OCI-M2 (cell line): Measurements from ENCODE around the gene MAPK9.

Experiments
- DNase-seq: peaks from one replicate; lab custom pipeline; 2025; ENCODE audit not compliant: unreplicated experiment; lab: John Stamatoyannopoulos, UW

The MAPK9 gene

DNA sequence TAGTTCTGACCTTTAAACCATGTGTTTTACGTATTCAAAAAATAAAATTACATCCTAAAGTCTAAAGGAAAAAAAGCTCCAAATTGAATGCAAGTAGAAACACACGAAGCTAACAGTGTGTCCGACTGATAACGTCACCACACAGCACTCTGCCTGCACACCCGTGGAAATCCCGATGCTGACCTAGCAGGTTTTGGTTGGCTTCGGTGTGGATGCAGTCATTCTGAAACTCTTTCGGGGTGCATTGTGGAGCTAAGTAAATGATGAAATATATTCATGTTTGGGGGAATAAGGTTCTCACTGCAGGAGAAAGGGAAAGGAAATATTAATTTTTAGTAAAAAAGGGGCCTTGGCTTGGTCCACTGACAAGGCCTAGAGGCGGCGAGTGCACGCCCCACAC lies 84.9 kb downstream of the MAPK9 start:
- DNase-seq, result no peak

DNA sequence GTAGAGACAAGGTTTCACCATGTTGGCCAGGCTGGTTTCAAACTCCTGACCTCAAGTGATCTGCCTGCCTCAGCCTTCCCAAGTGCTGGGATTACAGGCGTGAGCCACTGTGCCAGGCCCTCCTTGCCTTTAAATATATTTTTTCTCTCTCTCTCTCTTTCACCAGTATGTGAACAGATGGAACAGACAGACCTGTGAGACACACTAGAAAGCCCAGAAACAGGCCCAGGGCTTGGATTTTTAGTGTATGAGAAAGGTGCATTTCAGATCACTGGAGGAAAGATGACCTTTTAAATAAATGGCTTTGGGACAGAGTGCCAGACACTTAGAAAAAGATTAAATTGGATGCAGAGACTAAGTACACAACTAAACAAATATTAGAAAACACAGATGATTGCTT lies 86.0 kb downstream of the MAPK9 start:
- no peak for DNase-seq

- no peak for DNase-seq
Measured at GRCh38 chr5:180204276-180204819, 87.5 kb downstream of the MAPK9 start.

GRCh38 chr5:180202939-180203573 lies 88.8 kb downstream of the MAPK9 start:
- DNase-seq, result no peak

DNA sequence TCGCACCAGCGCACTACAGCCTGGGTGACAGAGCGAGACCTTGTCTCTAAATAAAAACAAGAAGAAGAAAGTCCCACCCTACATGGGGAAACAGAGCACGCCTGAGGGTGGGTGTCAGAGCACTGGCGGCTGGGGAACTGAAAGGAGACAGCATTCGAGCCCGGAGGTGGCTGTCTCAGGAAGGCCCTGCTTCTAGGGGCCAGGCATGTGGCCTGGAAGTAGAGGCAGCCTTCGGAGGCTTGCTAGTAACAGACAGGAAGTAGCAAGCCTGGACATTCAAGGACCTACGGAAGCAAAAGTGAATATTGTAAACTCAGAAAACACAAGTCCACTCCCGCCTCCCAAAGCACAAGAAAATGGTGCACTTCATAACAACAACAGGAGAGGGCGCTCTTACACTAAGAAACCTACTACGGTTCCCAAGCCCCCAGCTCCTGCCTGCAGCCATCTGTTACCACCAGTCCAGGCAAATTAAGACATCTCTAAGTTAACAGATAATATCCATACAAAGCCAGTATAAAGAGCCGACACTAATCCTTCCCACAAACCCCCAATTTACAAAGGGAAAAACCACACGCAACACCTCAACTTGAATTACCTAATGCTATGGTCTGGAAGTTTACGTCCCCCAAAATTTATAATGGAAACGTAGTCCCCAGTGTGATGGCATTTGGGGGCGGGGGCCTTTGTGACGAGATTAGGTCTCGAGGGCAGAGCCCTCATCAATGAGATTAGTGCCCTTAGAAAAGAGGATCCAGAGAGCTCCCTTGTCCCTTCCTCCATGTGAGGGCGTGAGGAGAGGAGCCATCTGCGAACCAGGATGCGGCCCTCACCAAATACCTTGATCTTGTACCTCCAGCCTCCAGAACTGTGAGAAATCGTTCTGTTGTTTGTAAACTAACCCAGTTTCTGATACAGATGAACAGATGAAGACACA lies 90.6 kb downstream of the MAPK9 start:
- no peak for DNase-seq

GRCh38 chr5:180199390-180199789 lies 92.5 kb downstream of the MAPK9 start:
- DNase-seq, result no peak

- no peak for DNase-seq
Measured at GRCh38 chr5:180198208-180198607, 93.7 kb downstream of the MAPK9 start.

- DNase-seq, result no peak
Measured at GRCh38 chr5:180197016-180197702, 94.7 kb downstream of the MAPK9 start.

DNA sequence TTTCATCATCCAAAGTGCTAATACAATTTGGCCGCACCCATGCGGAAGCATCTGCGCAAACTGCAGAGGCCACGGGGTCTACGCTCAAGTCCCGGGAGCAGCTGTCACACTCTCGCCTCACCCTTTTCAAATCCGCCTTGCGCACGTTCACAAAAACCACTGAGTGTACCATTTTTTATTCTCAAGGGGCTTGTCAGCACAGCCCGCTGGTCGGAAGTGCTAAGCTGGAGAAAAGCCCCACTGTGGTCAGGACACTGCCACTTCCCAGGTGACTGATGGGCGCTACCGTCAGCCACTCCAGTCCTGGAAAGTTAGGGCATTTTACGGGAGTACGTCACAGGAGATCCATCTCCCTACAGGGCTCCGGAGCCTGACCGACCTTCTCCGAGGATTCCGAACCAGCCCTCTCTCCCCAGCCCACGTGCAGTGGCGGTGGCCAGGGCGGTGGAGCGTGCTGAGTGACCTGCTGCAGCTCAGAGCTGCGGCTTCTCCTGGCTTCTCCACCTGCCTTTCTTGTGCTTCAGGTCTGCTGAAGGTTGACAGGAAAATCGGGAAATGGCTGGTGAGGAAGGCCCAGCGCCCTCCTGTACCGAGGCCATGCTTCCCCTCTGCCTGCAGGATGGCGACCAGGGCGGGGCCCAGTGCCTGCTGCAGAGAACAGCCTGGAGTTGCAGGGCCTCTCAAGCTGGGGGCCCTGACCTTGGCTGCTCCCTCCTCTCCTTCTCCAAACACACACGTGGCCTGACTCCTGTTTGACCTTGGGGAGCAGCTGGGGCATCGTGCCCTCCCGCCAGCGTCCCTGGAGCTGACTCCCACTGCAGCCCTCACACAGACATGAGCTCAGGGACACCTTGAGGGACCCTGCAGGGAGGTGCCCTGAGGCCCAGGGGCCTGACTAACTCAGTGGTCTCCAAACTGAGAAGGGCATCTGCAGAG lies 97.2 kb downstream of the MAPK9 start:
- no peak for DNase-seq

GRCh38 chr5:180193749-180194375 lies 98.0 kb downstream of the MAPK9 start:
- no peak for DNase-seq

DNA sequence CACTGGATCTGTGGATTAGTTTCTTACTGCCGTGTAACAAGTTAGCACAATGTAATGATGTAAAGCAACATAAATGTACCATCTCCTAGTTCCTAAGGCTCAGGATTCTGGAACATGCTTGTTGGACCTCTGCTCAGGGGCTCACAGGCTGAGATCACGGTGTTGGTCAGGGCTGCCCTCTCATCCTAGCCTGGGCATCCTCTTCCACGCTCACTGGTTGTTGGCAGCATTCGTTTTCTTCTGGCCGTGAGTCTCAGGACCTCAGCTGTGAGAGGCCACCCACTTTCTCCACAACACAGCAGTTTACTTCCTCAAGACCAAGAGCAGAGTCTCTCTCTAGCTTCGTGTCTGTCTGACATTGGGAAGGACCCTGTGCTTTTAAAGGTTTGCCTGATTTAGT lies 100.2 kb downstream of the MAPK9 start:
- DNase-seq, result no peak

GRCh38 chr5:180187767-180188166 lies 104.1 kb downstream of the MAPK9 start:
- no peak for DNase-seq
